GM18511 (cell line): ENCODE data around the gene CTAG1B.
"Not testable (repeated sequence)": the region's sequence is repeated elsewhere in the genome, so short reads cannot be mapped to it uniquely, and the experiment has no call there.

Source experiments
- ATAC-seq: cut with Tn5 transposase; IDR thresholded peaks from one replicate; pipeline ENCODE4 v1.9.1; 2021; ENCODE audit warnings: mild to moderate bottlenecking, moderate library complexity; ENCODE audit not compliant: unreplicated experiment

Gene CTAG1B

GRCh38 chrX:154590415-154590814 lies 28.7 kb downstream of the CTAG1B start:
- not testable (repeated sequence) for ATAC-seq

DNA sequence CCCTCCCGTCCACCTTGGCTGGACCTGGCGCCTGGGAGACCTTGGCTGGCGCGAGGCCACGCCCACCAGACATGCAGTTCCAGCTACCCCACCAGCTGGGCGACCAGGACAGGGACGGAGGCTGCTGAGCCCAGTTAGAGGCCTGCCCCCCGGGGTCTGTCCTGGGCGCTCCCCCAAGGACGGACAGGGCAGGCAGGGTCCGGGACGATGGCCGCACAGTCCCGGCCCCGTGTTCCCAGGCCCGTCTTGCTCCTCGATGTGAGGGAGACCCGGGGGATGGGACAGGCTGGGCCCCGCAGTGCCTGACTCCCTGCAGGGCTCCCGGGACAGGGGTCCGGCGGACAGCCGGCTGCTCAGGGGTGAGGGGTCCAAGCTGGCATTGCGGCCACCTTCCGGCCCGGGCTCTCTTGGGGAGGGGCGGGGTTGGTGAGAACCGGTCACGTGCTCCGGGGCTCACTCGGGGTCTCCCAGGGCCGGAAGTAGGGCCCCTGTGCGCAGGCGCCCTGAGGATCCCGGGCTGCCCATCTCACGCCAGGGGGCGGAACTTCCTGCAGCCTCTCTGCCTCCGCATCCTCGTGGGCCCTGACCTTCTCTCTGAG lies 34.4 kb downstream of the CTAG1B start, which contains the start of gene CTAG1A:
CTAG1A (plus strand) TSS at position 549 of the 599 bp plus-strand sequence. CDS start 74 bp downstream, outside the sequence.
- not testable (repeated sequence) for ATAC-seq

GRCh38 chrX:154582994-154583393 lies 36.1 kb downstream of the CTAG1B start:
- ATAC-seq, result not testable (repeated sequence)

DNA sequence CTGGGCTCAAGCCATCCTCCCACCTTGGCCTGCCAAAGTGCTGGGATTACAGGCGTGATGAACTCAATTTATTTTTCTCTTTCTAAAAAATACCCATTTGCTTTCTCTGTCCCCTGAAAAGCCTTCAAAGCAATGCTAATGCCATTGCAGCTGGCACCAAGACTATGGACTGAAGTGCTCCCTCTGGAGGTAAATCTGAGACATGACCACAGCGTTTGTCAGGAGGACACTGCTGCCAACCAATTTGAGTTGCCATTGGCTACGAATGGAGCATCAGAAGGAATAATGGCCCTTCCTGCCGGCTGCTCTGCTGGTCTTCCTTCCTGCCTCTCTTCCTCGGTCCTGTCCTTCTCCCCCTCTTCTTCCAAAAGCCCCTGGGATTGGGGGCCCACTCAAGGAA lies 44.0 kb downstream of the CTAG1B start:
- peak; percentile 50 for ATAC-seq

DNA sequence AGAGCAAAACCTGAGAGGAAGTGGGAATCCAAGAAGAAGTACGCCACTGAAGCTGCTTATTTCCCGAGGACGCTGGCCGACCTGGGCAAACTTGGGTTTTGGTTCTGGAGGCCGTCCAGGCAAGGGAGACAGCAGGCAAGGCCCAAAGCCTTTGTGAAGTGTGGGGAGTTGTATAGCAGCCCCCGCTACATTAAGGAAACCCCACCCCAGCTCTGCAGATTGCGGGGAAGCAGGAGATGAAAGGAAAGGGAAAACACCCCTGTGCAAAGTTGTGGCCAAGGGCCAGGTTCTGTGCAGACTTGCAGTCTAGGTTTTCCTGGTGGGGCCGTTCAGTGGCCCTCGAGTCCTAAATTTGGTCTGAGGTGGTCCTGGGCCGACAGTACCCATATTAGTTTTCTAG lies 46.0 kb downstream of the CTAG1B start:
- ATAC-seq, result not testable (repeated sequence)

GRCh38 chrX:154570361-154570760 lies 48.7 kb downstream of the CTAG1B start:
- ATAC-seq, result not testable (repeated sequence)
